HUDEP-2 (cell line): ENCODE measurements around the gene EPHA2.
"Not testable (repeated sequence)": the region's sequence is repeated elsewhere in the genome, so short reads cannot be mapped to it uniquely, and the experiment has no call there.

Experiments
- DNase-seq, 76 experiments: peaks; one replicate each; lab custom pipeline; 2025; ENCODE audit not compliant: unreplicated experiment in 76 of 76; lab: John Stamatoyannopoulos, UW

The EPHA2 gene

GRCh38 chr1:16170283-16170673 is 14.4 kb upstream of the EPHA2 start:
- DNase-seq = no peak

DNA sequence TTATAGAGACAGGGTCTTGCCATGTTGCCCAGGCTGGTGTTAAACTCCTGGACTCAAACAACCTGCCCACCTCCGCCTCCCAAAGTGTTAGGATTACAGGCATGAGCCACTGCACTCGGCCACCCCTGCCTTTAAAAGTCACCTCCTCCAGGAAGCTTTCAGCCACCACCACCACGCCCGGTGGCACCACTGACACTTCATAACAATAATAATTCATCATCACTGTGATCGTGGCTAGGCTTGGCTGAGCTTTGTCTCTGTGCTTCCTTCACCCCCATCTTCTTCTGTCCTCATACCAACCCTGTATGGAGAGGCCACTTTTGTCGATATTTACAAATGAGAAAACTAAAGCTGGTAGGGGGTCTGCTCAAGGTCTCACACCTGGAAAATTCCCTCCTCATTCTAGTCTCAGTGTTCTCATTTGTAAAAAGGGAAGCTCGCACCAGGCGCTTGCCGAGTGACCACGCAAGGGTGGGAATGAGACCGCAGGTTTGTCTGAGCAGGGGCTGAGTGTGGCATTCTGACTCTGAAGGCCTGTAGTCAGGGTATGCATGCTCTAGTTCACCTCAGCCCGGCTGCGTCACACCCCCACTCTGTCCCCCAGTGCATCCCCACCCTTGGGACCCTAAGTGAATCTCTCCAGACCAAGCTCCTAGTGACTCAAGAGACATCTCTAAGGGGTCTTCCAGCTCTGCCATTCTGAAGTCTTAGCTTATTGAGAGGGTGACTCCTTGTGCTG is 12.9 kb upstream of the EPHA2 start:
- no peak for DNase-seq

- not testable (repeated sequence) for DNase-seq
Observed at GRCh38 chr1:16168144-16168495, 12.3 kb upstream of the EPHA2 start.

GRCh38 chr1:16167331-16168143 is 11.7 kb upstream of the EPHA2 start:
- peak in 3 of 76 experiments; percentile 3 to 13 (median 10) for DNase-seq

DNA sequence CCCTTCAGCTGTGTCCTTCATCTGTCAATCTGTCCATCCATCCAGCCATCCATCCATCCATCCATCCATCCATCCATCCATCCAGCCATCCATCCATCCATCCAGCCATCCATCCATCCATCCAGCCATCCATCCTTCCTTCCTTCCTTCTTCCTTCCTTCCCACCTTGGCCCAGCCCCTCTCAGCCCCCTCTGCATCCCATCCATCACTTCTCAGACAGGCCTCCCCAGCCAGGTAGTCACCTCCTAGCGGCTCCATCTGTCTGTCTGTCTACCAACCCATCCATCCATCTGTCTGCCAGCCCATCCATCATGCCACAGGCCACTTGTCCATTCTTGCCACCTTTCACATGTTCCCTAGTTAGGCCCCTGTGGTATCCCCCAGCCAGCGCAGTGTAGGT is 10.2 kb upstream of the EPHA2 start:
- no peak for DNase-seq

DNA sequence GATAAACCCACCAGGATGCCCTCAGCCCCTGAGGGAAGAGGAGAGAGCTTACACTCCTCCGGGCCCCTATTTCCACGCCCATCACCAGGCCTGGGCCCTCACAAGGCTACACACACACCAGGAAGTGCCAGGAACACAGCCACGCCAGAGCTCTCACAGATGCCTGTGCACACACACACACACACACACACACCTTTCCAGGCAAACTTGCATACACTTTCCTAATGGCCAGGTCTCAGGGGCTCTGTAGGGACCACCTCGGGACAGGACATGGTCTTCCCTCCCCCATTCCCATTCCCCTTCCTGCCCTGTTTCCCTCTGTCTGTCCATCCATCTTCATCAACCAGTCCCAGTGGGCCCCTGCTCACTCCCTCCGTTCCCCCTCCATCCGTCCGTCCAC is 9.7 kb upstream of the EPHA2 start:
- DNase-seq = no peak

GRCh38 chr1:16165073-16165364 is 9.2 kb upstream of the EPHA2 start:
- DNase-seq = no peak

- no peak for DNase-seq
Observed at GRCh38 chr1:16164213-16165072, 8.6 kb upstream of the EPHA2 start.

GRCh38 chr1:16163608-16164212 is 7.8 kb upstream of the EPHA2 start:
- not testable (repeated sequence) for DNase-seq

- no peak for DNase-seq
Observed at GRCh38 chr1:16162163-16162822, 6.4 kb upstream of the EPHA2 start.

DNA sequence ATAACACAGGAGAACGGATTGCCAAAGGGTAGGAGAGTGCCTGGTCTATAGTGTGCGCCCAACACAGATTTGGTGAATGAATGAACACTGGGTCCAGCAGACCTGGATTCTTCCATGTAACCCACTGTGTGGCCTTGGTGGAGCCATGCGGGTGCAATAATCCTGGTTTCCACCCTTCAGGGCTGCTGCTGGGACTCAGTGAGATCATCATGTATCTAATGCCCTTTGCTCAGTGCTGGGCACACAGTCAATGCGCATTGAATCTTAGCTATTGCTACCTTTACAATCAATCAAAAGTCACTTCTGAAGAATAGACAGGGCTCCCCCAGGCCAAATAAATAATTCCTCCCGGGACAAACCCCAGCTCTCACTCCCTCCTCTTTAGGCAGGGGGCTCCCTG is 5.8 kb upstream of the EPHA2 start:
- no peak for DNase-seq

GRCh38 chr1:16158993-16159831 is 3.3 kb upstream of the EPHA2 start:
- DNase-seq = no peak

DNA sequence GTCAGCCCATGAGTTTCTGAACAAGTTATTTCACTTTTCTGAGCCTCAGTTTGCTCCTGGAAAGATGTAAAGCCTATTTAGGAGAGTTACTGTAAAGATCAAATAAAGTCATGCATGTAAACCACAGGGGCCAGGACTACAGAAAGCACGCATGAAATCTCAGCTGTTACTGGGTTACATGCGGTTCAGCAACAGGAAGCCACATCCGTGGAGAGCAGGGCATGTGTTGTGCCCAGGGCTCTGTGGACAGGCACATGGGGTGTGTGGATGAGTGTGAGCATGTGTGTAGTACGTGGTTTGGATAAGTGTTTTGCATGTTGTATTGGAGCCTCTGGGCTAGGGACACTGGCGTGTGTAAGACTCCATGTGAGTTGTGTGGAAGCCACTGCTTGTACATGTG is 2.2 kb upstream of the EPHA2 start:
- DNase-seq = no peak

DNA sequence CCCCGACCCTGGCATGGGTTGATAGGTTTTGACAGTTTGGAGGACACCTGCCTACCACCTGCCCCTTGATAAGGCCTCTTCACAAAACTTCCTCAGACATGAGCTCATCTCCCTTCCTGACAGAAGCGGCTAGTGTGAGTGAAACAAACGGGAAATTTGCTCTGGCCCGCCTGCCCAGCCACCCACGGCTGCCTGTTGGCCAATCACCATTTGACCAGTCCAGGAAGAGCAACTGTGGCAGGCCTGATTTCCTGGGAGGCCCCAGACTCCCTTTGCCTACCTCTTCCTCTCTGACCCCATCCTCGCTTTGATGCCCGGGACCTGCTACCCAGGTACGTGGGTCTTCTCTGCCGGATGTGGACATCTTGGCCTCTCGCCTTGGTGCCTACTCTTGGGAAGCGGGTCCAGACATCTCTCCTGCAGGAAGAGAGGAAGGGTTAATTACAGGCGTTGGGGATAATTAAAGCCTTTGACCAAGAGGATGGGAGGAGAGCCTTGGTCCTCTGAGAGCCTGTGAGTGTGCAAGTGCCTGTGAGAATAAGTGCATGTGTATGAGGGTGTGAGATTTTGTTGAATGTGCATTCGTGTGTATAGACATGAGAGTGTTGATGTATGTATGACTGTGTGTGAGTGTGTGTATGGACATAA is 1.1 kb upstream of the EPHA2 start:
- no peak for DNase-seq

DNA sequence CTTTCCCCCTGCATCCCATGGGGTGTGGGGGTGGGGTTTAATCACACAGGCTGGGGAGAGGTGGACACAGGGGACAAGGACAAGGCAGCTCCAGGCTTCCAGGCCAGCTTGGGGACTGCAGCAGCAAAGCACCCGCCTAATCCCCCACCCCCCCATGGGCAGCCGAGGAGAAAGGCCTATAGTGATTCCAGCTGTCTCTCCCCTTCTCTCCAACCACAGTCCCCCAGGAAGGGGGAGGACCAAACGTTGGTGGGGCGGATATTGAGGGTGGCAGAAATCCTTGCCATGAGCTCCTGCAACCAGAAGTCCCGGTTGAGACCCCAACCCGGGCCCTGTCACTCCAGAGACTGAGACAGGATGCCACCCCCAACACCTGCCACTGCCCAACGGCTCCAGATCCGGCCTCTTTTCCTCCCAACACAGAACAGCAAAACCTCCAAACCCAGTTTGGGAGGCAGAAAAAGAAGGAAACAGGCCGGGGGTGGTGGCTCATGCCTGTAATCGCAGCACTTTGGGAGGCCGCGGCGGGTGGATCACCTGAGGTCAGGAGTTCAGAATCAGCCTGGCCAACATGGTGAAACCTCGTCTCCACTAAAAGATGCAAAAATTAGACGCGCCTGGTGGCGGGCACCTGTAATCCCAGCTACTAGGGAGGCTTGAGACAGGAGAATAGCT is 1.7 kb downstream of the EPHA2 start:
- no peak for DNase-seq

DNA sequence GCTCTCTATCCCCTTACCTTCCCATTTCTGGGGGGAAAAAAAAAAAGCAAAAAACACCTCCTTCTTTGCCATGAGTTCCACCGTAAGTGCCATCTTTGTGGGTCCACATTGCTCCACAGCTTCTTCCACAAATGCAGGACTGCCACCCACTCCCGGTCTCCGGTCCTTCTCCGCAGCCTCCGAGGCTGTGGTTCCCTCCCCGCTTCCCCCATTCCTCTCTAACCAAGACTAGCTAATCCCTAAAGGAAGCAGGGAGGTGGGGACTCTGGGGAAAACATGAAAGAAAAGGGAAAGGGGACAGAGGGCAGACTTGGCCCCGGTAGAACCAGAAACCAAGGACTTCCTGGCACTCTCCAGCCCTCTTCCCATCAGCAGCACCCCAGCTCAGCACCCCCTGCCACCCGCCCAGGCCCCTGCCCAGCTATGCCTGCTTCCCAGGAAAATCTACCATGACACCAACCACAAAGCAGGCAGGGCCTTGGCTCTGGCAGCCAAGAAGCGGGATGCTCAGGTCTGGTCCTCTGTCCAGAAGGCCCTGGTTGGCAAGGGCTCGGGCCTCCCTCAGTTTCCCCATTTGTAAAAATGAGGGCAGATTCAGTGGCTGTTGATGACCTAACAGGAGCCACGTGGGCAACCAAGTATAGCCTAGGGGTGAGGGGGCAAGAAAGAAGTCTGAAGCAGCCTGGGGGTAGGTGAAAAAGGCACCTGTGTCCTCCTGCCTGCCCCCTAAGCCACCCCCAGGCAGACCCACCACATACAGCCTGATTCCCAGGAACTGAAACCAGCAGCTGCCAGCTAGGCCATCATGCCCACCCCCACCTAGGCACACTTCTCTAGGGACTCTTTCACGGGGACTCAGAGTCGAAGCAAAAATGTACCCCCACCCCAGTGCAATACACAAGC is 2.5 kb downstream of the EPHA2 start:
- DNase-seq = no peak

- DNase-seq = no peak
Observed at GRCh38 chr1:16152481-16153087, 3.3 kb downstream of the EPHA2 start.
